HG02884 (cell line): Measurements from ENCODE around the gene FHOD3.

Source experiments
- ATAC-seq: cut with Tn5 transposase; IDR thresholded peaks from one replicate; pipeline ENCODE4 v1.9.1; 2021; ENCODE audit warnings: mild to moderate bottlenecking, moderate library complexity; ENCODE audit not compliant: unreplicated experiment

Gene FHOD3

GRCh38 chr18:36580266-36580665 lies 282.8 kb downstream of the FHOD3 start:
- no peak for ATAC-seq

GRCh38 chr18:36580874-36581750 lies 283.6 kb downstream of the FHOD3 start:
- ATAC-seq = no peak

- ATAC-seq = no peak
Observed at GRCh38 chr18:36582988-36583745, 285.7 kb downstream of the FHOD3 start.

GRCh38 chr18:36589857-36590543 lies 292.5 kb downstream of the FHOD3 start:
- no peak for ATAC-seq

- ATAC-seq = no peak
Observed at GRCh38 chr18:36590621-36591580, 293.4 kb downstream of the FHOD3 start.

- no peak for ATAC-seq
Observed at GRCh38 chr18:36592282-36592681, 294.8 kb downstream of the FHOD3 start.

GRCh38 chr18:36593001-36593400 lies 295.5 kb downstream of the FHOD3 start:
- no peak for ATAC-seq

GRCh38 chr18:36593641-36594040 lies 296.1 kb downstream of the FHOD3 start:
- ATAC-seq = no peak

- no peak for ATAC-seq
Observed at GRCh38 chr18:36594621-36595020, 297.1 kb downstream of the FHOD3 start.

- no peak for ATAC-seq
Observed at GRCh38 chr18:36595046-36595817, 297.7 kb downstream of the FHOD3 start.

- no peak for ATAC-seq
Observed at GRCh38 chr18:36595818-36596215, 298.3 kb downstream of the FHOD3 start.

- ATAC-seq = no peak
Observed at GRCh38 chr18:36597636-36598035, 300.1 kb downstream of the FHOD3 start.

- no peak for ATAC-seq
Observed at GRCh38 chr18:36600548-36600947, 303.0 kb downstream of the FHOD3 start.

- no peak for ATAC-seq
Observed at GRCh38 chr18:36601316-36601715, 303.8 kb downstream of the FHOD3 start.

GRCh38 chr18:36602071-36602470 lies 304.6 kb downstream of the FHOD3 start:
- ATAC-seq = no peak

- no peak for ATAC-seq
Observed at GRCh38 chr18:36602620-36603019, 305.1 kb downstream of the FHOD3 start.

GRCh38 chr18:36608107-36608506 lies 310.6 kb downstream of the FHOD3 start:
- no peak for ATAC-seq

- no peak for ATAC-seq
Observed at GRCh38 chr18:36610258-36610657, 312.7 kb downstream of the FHOD3 start.

- no peak for ATAC-seq
Observed at GRCh38 chr18:36610661-36611060, 313.1 kb downstream of the FHOD3 start.

- no peak for ATAC-seq
Observed at GRCh38 chr18:36613069-36613468, 315.6 kb downstream of the FHOD3 start.
